Prostate gland (tissue), 2 donors: ENCODE measurements around the gene DCAF8L2.
"Not testable (repeated sequence)": the region's sequence is repeated elsewhere in the genome, so short reads cannot be mapped to it uniquely, and the experiment has no call there.

Experiments
- CTCF ChIP-seq, 4 experiments: fragments of 200-600 bp in 2 of 4; fragments of 450-650 bp in 2 of 4; sonication (generic) in 2 of 4; IDR thresholded peaks; 1 replicate in 3 of 4; 2 replicates in 1 of 4; pipeline ENCODE4 v1.5.1; 2016 to 2019; ENCODE audit warnings: antibody characterized with exemption in 4 of 4, mild to moderate bottlenecking in 2 of 4, moderate library complexity in 2 of 4
- POLR2A ChIP-seq: fragments of 450-650 bp; IDR thresholded peaks from one replicate; pipeline ENCODE4 v1.6.1; 2016; ENCODE audit warnings: antibody characterized with exemption, mild to moderate bottlenecking

GRCh38 chrX:27541161-27541560, 49.0 kb upstream of the DCAF8L2 start:
- not testable (repeated sequence) for TF ChIP-seq CTCF (IDR thresholded peaks at IDR 0.05); POLR2A
